Measurements from ENCODE around the gene ATXN7L3B. TPM values are rescaled to one million over a fixed set of nuclear protein-coding genes. Genes with fewer than 3 reads are reported as not detected.
A peak's percentile ranks its signal among the peaks of the same experiment; 100 is the strongest.

The ATXN7L3B gene
- total and polyA plus RNA-seq, 7 donors, result 9.0 to 40.9 (median 21.2) TPM

- TF ChIP-seq CTCF (IDR thresholded peaks at IDR 0.05), result peak; percentile 76
- no peak for DNase-seq
- 0 to 1% (median 0%) methylated on average over 8 of the region's 8 CpGs for WGBS, 3 donors
- intact Hi-C loops (cut with DNase I), result no loop called here
- peak; percentile 32 to 63 (median 52) for ATAC-seq
- Histone ChIP-seq H3K4me3 (peak overlapping the region; percentile 83), H3K4me1 (peaks cover 27% of the 10 kb centered on the region), H3K27ac (peak overlapping the region; percentile 95), H3K36me3 (ENCODE audit: insufficient read depth in 1 of 2, low read depth in 1 of 2) (peaks cover 3 to 7% of the 10 kb centered on the region in 2 donors), H3K27me3 (ENCODE audit: insufficient read depth in 3 of 3, low read length in 2 of 3) (no peaks in the 10 kb centered on the region), H3K9me3 (no peaks in the 10 kb centered on the region)
These were observed 419 bp upstream of the ATXN7L3B start for GRCh38 chr12:74537126-74537706.

- Histone ChIP-seq H3K27ac (peak overlapping the region; percentile 95), H3K27me3 (ENCODE audit: insufficient read depth in 3 of 3, low read length in 2 of 3) (no peaks in the 10 kb centered on the region), H3K36me3 (ENCODE audit: insufficient read depth in 1 of 2, low read depth in 1 of 2) (peaks cover 3 to 13% of the 10 kb centered on the region in 2 donors), H3K9me3 (no peaks in the 10 kb centered on the region), H3K4me1 (peaks cover 27% of the 10 kb centered on the region), H3K4me3 (peak overlapping the region; percentile 83)
- no peak for TF ChIP-seq CTCF (IDR thresholded peaks at IDR 0.05)
- DNase-seq, result no peak
- intact Hi-C loops (cut with DNase I), result no loop called here
- ATAC-seq, result peak in 1 of 4 donors; percentile 44
- 11 to 14% (median 12%) methylated on average over 7 of the region's 7 CpGs for WGBS, 3 donors
These were observed 1.0 kb downstream of the ATXN7L3B start for GRCh38 chr12:74538491-74539258.

GRCh38 chr12:74539261-74539660 lies 1.6 kb downstream of the ATXN7L3B start:
- intact Hi-C loops (cut with DNase I), result no loop called here
- H3K27ac ChIP-seq, result peak overlapping the region; percentile 95
- peak overlapping the region; percentile 83 for H3K4me3 ChIP-seq
- no peak for TF ChIP-seq CTCF (IDR thresholded peaks at IDR 0.05)
- H3K27me3 ChIP-seq (ENCODE audit: insufficient read depth in 3 of 3, low read length in 2 of 3), result no peaks in the 10 kb centered on the region
- H3K4me1 ChIP-seq, result peaks cover 27% of the 10 kb centered on the region
- no peaks in the 10 kb centered on the region for H3K9me3 ChIP-seq
- H3K36me3 ChIP-seq (ENCODE audit: insufficient read depth in 1 of 2, low read depth in 1 of 2), result peaks cover 3 to 13% of the 10 kb centered on the region in 2 donors
- DNase-seq, result no peak
- WGBS, 3 donors, result 58 to 64% (median 63%) methylated on average over 4 of the region's 4 CpGs
- no peak for ATAC-seq

- intact Hi-C loops (cut with DNase I), result no loop called here
- DNase-seq, result no peak
- ATAC-seq, result no peak
- Histone ChIP-seq H3K36me3 (ENCODE audit: insufficient read depth in 1 of 2, low read depth in 1 of 2) (peaks cover 3 to 13% of the 10 kb centered on the region in 2 donors), H3K27me3 (ENCODE audit: insufficient read depth in 3 of 3, low read length in 2 of 3) (no peaks in the 10 kb centered on the region), H3K4me3 (peak overlapping the region; percentile 83), H3K4me1 (peaks cover 27% of the 10 kb centered on the region), H3K27ac (peak overlapping the region; percentile 95), H3K9me3 (no peaks in the 10 kb centered on the region)
- TF ChIP-seq CTCF (IDR thresholded peaks at IDR 0.05), result no peak
- WGBS, 3 donors, result 46 to 52% (median 49%) methylated on average over 6 of the region's 6 CpGs
These were observed 2.3 kb downstream of the ATXN7L3B start for GRCh38 chr12:74539765-74540526.
